Coronary artery (tissue), 2 donors: Measurements from ENCODE around the gene ZBTB20.

ENCODE experiments used
- DNase-seq: peaks from one replicate; pipeline ENCODE4 v3.0.0-alpha.2; 2017; ENCODE audit warnings: low spot score
- H3K27ac ChIP-seq, 2 donors: fragments of 200-600 bp; sonication (generic); one replicate each; pipeline ENCODE4 v1.5.1; 2016 to 2019
- H3K4me3 ChIP-seq: fragments of 200-600 bp; sonication (generic); 2 replicates; pipeline ENCODE4 v1.5.1; 2016; ENCODE audit warnings: mild to moderate bottlenecking, moderate library complexity
- CTCF ChIP-seq: fragments of 200-600 bp; sonication (generic); IDR thresholded peaks from one replicate; pipeline ENCODE4 v1.5.1; 2019; ENCODE audit warnings: antibody characterized with exemption

The ZBTB20 gene

GRCh38 chr3:114508976-114509375 lies 638.1 kb downstream of the ZBTB20 start:
- no peak overlapping the region for H3K27ac ChIP-seq
- no peak for DNase-seq
- no peak for TF ChIP-seq CTCF
- H3K4me3 ChIP-seq = no peak overlapping the region

GRCh38 chr3:114508208-114508607 lies 638.9 kb downstream of the ZBTB20 start:
- Histone ChIP-seq H3K27ac (no peak overlapping the region), H3K4me3 (no peak overlapping the region)
- no peak for TF ChIP-seq CTCF
- no peak for DNase-seq

DNA sequence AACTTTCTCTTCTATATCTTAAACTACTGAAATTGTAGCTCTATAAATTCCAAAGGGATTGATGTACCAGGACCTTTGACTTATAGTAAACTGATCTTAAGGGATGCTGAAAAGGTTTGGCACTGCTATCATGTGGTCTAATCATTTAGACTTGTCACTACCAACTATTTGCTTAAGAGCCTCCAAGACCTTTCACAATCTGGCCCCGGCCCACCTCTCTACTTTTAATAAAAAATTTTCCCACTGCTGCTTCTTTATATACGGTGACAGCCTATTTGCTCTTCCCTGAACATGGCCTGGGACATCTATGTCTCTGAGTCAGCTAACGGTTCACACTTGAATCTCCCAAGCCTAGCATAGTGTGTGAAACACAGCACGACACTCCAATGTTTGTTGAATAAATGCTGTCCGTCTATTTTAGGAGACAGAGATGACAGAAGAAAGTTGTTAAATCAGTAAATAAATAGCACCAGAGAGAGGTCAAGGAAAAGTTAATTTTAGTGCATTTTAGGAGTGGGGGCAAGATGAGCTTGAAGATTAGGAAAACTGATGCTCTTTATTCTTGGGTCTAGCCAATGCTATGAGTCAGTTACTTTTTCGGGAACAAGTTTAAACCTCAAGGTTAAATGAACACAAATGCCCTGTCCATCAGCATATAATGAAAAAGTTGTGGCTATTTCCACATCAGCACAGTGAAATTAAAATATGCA lies 640.3 kb downstream of the ZBTB20 start:
- no peak for DNase-seq
- TF ChIP-seq CTCF = no peak
- Histone ChIP-seq H3K4me3 (no peak overlapping the region), H3K27ac (peak overlapping the region in 1 of 2 donors; percentile 20)

DNA sequence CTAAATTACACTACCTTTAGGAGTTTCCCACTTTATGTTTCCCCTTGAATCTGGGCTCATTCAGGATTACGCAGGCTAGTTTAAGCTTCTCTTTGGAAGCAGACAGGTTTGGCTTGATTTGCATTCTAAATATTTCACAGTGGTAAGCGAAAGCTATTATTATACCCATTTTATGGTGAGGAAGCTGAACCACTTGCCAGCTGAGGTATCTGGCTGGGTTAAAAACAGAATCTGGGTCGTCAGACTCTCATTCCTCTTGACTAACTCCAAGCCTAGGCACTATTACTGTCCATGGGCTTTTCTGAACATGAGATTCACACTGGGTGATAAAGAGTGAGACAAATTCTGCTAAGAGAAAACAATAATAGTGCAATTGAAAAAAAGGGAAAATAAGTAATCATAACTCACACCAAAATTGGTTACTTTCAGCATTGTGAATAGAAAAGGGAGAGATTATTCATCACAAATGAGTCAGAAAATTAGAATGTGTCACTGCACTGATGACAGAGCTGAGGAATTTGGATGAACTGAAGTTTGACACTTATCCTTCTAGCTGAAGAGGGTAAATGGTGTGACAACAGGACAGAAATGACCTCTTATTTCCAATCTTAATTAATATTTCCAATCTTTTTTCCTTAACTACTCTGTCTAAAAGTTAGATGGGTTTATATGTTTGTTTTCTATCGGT lies 642.0 kb downstream of the ZBTB20 start:
- DNase-seq = no peak

GRCh38 chr3:114502204-114502603 lies 644.9 kb downstream of the ZBTB20 start:
- DNase-seq = no peak
- no peak overlapping the region for H3K27ac ChIP-seq
- TF ChIP-seq CTCF = no peak
- H3K4me3 ChIP-seq = no peak overlapping the region

More for the DNA sequence above, 642.0 kb downstream of the ZBTB20 start:
- no peak for TF ChIP-seq CTCF
- Histone ChIP-seq H3K4me3 (no peak overlapping the region), H3K27ac (no peak overlapping the region)

- TF ChIP-seq CTCF = no peak
- no peak overlapping the region for H3K27ac ChIP-seq
- no peak for DNase-seq
- no peak overlapping the region for H3K4me3 ChIP-seq
These were observed 647.1 kb downstream of the ZBTB20 start for GRCh38 chr3:114499976-114500375.
